Islet of Langerhans (tissue), 1 donor: ENCODE data around the gene FBL.
"Not testable (repeated sequence)": the region's sequence is repeated elsewhere in the genome, so short reads cannot be mapped to it uniquely, and the experiment has no call there.

Experiments used
- FAIRE-seq: peaks from one replicate; lab custom pipeline; 2011; peaks lifted over from hg19 to GRCh38; lab: Jason Lieb, UNC

FBL gene

DNA sequence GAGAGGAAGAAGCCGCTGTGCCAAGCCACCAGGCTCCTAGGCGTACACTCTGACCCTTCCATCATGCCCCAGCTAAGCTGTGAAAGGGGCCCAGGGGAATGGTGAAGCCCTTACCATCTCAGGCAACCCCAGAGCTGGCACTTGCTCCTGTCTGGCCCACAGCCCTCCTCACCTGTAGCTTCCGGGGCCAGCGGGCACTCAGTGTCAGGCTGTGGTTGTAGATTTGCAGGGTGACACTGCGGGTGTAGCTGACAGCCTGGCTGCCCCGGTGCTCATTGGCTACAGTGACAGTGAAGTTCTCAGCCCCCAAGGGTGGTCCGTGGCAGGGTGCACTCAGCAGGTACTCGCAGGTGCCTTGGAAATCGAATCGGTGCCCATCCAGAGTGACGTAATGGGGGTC, 30.3 kb upstream of the FBL start:
- not testable (repeated sequence) for FAIRE-seq

DNA sequence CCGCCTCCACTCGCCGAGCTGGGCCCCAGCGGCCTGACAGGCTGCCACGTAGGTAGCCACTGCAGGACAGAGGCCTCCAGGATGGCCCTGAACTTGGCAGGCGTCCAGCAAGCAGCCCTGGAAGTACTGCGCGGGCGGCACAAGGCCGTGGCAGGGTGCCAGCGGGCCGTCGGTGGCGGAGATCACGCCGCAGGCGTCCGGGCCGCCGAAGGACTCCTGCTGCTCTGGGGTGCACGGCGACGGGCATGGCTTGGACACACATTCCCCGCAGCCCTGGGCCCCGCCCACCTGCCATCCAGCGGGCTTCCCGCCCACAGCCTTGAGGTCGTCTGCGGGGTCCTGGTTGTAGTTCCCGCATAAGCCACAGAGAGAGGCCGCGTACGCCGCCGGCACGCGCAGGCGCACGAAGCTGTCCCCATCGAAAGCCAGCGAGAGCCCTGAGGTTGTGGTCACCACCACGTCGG, 29.3 kb upstream of the FBL start:
- FAIRE-seq: not testable (repeated sequence)

DNA sequence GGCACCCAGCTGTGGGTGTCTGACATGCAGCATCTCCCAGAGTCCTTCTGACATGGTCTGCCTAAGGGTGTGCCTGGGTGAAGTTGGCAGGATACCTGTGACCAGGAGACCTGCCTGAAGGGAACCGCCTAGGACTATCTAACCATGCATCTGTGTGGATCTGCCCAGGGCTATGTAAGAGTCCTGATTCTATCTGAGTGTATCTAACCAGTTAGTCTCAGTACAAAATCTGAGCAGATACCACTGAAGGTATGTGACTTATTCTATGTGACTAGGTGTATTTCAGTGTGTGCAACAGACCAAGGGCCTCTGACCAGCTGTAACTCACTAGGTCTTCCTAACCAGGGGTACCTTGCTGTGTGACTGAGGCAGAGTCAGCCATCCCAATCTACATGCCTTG, 28.2 kb upstream of the FBL start:
- FAIRE-seq: no peak

DNA sequence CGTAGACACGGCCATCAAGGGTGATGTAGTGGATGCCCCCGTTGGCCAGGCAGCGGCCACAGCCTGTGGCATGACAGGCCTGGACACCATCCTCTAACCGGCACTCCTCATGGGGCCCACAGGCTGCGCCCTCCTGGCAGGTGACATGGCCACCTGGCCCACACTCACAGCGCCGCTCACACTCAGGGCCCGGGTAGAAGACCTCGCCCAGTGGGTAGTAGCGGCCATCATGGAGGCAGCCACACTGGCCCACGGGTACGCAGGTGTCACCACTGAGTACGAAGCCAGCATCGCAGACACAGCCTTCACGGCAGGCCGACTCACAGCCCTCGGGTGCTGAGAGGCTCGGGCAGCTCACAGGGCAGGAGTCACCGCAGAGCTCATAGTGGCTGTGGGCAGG, 27.2 kb upstream of the FBL start:
- no peak for FAIRE-seq

DNA sequence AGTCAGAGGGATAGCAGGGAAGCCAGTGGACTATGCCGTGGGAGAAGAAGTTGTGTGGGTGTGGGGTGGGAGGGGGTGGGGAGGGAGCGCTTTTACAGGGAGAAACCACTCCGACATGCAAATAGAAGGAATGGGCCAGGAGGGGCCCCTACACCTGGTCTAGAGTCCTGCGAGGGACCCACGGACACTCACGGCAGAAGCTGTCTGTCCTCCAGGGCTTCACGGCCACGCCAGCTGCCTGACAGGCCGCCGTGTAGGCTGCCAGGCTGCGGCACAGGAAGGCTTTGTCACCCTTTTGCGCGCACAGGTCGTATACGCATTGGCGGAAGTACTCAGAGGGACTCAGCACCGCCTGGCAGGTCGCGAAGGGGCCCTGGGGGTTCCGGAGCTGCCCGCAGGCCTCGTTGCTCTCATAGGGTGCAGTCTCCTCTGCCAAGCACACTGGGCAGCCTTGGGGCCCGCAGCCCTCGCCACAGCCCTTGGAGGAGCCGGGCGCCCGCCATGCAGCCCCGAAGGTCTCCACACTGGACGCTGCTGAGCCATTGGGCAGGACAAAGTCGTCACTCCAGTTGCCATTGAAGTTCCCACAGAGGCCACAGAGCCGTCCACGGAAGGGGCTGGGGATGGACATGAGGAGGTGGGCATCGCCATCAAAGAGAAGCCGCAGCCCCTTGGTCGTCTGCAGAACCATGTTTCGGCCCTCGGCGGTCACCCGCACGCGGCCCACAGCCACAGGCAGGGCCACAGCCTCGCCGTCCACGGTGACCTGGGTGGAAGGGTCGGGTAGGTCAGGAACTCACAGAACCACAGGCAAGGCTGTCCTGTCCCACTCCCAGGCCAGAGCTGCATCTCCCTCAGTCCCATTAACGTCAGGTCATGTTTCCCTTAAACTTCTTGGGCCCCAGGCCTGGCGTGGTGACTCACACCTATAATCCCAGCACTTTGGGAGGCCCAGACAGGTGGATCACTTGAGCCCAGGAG, 26.0 kb upstream of the FBL start:
- no peak for FAIRE-seq

DNA sequence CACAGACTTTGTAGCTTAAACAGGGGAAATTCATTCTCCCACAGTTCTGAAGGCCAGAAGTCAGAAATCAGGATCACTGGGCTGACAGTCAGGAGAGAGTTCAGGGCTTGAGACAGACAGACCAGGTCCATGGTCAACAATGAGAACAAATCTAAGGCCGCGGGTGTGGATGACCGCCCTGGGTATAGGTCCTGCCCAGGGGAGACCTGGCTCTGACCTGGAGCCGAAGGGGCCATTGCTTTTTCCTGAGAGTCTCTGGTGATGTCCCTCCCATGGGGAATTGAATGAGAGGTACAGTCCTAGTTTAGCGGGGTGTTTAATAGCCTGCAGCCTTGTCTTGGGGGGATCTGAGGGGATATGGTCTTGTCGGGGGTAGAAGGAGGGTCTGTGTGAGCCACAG, 25.2 kb upstream of the FBL start:
- no peak for FAIRE-seq

DNA sequence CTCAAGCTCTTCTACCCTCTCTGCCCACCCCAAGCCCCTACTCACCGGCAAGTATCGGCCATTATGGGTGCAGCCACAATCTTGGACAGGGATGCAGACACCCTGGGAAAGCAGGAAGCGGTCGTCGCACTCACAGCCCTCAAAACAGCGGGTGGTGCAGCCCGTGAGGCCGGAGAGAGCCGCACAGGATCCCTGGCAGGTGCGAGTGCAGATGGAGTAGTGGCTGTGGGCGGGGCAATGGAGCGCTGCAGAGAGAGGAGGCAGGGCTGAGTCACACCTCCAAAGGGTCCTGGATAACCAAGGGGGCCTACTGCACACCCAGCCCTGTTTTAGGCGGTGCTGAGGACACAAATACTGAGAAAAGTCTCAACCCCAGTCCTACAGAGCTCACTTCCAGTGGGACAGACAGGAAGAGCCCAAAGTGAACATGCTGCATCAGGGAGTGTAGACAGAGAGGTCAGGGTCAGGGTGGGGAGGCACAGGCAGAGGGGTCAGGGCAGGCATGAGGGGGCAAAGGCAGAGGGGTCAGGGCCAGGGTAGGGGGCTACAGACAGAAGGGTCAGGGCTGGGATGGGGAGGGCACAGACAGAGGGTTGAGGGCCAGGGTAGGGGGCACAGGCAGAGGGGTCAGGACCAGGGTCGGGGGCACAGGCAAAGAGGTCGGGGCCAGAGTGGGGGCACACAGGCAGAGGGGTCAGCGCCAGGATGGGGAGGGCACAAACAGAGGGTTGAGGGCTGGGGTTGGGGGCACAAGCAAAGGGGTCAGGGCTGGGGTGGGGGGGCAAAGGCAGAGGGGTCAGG, 24.2 kb upstream of the FBL start:
- FAIRE-seq: no peak

DNA sequence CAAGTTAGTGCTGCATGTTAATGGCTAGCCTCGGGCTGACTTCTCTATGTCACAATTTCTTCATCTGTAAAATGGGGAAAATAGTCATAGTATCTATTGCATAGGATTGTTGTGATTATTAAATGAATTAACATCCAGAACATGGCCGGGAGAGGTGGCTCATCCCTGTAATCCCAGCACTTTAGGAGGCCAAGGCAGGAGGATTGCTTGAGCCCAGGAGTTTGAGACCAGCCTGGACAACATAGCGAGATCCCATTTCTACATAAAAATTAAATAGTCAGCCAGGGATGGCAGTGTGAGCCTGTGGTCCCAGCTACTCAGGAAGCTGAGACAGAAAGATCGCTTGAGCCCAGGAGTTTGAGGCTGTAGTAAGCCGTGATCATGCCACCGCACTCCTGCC, 21.8 kb upstream of the FBL start:
- FAIRE-seq: no peak

DNA sequence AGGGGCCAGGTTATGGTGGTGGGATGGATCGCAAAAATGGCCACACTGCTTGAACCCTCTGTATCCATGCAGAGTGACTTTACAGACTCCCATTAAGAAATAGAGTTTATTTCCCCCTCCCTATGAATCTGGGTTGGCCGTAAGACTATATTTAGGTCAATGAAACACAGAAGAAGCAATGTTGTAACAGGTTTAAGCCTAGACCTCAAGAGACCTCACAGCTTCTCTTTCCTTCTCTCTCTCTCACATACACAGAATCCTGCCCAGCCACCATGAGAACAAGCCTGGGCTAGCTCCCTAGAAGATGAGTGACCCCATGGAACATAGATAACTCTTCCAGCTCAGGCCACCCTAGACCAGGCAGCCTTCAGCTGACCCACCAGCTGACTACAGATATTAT, 21.0 kb upstream of the FBL start:
- no peak for FAIRE-seq

DNA sequence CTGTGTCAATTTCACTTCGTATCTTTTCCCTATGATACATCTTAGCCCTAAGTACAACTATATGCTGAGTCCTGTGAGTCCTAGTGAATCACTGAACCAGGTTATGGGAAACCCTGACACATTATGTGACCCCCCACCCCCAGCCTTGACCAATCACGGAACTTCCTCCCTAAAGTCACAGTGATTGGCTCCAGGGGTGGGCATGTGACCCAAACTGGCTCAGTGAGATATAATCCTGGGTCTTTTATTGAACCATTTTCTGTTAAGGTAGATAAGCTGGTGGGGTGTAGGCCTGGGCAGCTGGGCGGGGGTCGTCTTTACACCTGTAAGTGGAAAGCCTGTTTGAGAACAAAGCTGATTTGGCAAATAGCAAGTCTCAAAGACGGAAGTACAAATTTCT, 19.8 kb upstream of the FBL start:
- no peak for FAIRE-seq

DNA sequence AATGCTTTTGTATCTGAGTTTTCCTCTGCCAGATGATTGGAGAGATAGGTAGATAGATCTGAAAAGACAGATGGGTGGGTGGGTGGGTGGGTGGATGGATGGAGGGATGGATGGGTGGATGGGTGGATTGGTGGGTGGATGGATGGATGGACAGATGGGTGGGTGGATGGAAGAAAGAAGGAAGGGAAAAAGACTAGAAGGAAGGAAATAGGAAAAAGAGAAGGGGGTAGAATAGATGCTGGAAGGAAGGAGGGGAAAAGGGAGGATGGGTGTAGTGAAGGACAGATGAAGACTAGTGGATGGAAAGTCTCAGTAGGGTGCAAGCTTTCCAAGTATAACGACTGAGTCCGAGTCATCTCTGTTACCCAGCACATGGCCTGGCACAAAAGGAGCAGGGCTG, 19.0 kb upstream of the FBL start:
- FAIRE-seq: no peak

DNA sequence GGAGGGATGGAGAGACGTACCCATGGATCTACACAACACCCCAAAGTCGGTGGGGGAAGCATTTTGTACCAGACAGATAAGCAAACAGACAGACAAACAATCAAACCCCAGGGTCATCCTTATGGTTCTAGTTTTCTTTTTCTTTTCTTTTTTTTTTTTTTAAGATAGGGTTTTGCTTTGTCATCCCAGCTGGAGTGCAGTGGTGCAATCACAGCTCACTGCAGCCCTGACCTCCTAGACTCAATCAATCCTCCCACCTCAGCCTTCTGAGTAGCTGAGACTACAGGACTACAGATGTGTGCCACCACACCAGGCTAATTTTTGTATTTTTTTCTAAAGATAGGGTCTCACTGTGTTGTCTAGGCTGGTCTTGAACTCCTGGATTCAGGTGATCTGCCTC, 17.9 kb upstream of the FBL start:
- no peak for FAIRE-seq

DNA sequence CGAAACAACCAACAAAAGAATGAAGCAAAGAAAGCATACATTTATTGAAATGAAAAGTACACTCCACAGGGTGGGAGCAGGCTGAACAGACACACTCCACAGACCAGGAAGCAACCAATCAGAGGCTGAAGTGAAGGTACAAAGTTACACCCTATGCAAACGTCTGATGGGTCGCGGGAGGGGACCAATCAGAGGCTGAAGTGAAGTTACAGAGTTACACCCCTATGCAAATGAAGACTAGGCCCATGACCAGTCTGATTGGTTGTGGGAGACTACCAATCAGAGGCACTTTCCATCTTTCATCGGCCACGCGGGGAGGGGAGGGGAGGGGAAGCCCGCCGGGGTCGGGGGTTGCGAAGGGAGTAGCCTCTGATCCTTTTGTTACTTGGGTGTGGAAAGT, 12.4 kb upstream of the FBL start:
- no peak for FAIRE-seq

DNA sequence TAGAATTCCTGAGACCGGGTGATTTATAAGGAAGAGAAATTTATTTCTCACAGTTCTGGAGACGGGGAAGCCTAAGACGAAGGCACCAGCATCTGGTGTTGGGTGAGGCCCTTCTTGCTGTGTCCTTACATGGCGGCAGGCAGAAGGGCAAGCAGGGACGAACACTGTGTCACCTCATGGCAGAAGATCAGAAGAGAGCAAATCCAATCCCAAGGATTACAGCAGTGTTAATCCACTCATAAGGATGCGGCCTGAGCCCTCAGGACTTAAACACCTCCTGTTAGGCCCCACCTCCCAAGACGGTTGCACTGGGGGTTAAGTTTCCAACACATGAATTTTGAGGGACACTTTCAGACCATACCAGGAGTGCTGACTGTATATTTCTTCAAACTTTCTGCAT, 6.7 kb upstream of the FBL start:
- FAIRE-seq: no peak

DNA sequence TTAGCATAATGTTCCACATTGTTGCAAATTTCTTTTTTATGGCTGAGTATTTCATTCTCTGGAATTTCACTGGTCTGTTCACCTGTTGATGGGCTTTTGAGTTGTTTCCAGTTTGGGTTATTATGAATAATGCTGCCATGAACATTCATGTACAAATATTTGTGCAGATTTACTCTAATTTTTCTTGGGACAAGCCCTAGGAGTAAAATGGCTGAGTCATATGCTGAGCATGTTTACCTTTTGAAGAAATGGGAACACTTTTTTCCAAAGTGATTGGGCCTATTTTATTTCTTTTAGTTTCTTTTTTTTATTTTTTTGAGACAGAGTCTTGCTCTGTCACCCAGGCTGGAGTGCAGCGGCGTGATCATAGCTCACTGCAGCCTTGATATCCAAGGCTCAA, 4.7 kb upstream of the FBL start:
- no peak for FAIRE-seq

DNA sequence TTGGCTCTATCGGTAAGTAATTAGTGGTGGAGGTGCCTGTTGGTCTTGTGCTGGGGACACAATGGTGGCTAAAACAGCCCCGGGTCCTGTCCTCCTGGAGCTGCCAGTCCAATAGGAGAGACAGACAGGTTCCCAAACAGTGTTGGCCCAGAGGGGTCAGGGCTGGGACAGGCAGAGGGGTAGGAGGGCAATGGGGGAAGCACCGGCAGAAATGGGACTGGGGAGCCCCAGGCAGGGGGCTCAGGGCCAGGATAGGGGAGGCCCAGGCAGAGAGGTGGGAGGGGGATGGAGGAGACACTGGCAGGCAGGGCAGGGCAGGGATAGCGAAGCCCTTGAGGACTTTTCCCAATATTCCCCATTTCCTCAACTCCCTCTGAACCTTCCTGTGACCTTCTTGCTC, 2.2 kb upstream of the FBL start:
- FAIRE-seq: no peak

DNA sequence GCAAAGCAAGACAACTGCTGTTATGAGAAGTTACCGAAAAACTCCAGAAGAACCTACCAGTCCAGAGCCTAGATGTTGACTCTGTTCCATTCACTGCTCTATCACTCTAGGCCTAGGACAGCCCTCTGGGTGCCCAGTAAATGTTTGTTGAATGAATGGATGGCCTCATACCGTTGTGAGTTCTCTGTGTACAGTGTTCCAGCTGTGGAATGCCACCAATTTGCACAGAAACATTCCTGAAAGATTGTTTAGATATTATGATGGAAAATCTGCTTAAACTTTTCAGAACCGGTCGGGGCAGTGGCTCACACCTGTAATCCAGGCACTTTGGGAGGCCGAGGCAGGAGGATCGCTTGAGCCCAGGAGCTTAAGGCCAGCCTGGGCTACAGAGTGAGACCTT, 1.3 kb upstream of the FBL start:
- FAIRE-seq: no peak

DNA sequence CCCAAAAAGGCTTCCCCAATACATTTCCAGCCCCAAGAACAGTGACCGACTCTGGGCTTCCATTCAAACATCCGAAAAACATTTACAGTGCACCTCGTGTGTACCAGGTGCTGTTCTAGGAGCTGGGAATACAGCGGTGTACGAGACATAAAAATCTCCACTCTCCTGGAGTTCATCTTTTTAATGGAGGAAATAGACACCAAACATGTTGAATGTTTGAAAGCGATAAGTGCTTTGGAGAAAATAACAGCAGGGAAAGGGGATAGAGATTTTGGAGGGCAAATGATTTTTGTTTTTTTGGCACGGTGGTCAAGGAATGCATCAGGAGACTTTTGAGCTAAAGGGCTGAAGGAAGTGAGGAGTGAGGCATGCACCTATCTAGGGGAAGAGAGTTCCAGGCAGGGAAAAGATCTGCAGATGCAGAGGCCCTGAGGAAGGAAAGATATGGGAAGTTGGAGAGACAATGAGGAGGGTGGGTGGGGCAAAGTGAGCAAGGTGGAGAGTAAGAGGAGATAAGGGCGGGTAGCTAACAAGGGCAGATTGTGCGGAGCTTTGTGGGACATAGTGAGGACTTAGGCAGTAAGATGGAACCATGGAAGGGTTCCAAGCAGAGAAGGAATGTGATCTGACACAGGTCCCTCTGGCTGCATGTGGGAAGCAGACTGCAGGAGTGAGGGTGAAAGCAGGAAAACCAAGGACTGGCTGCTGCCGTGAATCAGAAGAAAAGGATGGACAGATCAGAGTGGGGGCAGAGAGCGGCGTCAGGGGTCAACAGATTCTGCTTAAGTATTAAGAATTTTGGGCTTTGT, 703 bp upstream of the FBL start:
- no peak for FAIRE-seq

DNA sequence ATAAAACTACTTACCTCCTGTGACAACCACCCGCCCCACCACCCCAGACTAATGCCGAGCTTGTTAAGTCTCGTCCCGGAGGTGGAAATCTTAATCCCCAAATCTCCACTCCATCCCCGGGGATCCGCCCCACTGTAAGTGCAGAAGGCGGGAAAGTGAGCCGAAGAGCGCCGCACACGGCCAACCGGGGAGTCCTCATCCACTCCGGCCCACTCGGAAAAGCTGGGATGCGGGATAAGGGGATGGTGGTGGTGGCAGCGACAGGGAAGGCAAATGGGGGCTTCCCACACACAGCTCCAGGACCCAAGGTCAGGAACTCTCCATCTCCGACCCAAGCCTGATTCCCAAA, 621 bp downstream of the FBL start:
- FAIRE-seq: no peak

DNA sequence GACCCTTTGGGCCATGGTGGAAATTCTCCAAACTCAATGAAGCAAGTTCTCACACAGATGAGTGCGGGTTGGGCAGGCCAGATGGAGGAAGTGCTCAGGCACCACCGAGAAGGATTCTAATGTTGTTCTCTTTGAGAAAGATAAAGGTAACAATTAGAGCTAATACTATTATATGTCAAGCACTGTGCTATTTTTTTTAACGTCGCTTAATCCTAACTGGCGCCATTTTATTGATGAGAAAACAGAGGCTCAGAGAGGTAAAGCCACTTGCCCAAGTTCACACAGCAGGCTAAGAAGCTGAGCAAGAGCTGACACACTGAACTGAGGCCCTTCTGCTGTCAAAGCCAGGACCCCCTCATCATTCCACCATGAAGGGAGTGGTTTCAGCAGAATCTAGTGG, 1.0 kb downstream of the FBL start:
- FAIRE-seq: no peak

DNA sequence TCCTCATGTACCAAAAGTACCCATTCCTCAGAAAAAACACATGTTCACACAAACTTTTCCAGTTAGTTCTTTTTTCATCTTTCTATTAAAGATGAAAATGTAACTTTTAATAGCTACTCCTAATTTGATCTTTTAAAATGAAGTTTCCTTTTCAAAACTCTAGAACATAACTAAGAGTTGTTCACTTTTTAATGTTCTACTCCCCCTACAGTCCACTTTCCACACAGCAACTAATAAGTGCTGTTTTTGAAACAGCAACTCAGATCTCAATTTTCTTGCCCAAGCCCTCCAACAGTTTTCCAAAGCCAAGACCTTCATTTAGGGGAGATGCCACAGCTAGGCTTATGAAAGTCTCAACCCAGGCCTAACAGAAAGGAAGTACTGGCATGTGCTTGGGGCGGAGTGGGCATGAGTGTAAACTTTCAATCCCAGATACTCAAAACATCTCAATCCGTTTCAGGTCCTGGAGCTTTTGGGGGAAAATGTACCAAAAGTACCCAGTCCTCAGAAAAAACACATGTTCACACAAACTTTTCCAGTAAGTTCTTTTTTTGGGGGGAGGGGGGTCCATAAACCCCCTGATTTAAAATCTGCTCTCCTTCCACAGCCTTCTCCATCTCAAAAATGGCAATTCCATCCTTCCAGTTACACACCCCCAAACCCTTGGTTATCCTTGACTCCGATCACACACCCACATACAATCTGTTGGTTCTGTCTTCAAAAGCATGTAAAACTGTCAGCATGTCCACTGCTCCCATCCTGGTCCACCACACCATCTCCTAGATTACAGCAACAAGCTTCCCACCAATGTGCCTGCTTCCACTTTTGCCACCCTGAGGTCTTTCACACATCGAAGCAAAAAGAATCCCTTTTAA, 2.0 kb downstream of the FBL start:
- peak; percentile 91 for FAIRE-seq
